Measurements from ENCODE around the gene NEGR1.

DNA sequence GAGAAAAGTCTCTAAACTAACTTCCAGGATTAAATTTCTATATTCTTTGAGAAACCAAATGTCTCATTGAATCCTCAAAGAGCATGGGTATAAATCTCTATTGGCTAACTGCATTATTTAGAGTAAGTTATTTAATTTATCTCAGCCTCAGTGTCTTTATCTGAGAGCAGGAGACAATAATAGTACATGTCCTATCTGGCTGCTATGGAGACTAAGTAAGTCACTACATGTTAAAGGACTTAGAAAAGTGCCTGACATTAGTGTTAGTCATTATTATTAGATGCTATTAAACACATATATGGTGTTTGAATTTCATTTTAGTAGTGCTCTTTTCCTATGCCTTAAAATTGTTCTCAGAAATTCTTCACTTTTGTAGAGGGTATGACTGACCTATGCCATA is 505.2 kb downstream of the NEGR1 start:
- TF ChIP-seq MXI1 (conservative IDR thresholded peaks at IDR 0.05; ENCODE audit: poor library complexity, severe bottlenecking) (no peak), CTCF (IDR thresholded peaks at IDR 0.05; ENCODE audit: poor library complexity, severe bottlenecking) (no peak), EZH2 (IDR thresholded peaks at IDR 0.05; ENCODE audit: borderline replicate concordance, insufficient read depth, low read length, poor library complexity, severe bottlenecking) (no peak), EP300 (conservative IDR thresholded peaks at IDR 0.05; ENCODE audit: poor library complexity, severe bottlenecking) (no peak)
